KOPT-K1 (cell line): Measurements from ENCODE around the gene NHLH1.

ENCODE experiments used
- H3K27ac ChIP-seq: fragments of 200-600 bp; sonication (generic); 2 replicates; pipeline ENCODE4 v1.5.1; 2016; ENCODE audit warnings: antibody characterized with exemption, mild to moderate bottlenecking, low read depth, low read length; ENCODE audit not compliant: poor library complexity, severe bottlenecking
- H3K36me3 ChIP-seq: fragments of 200-600 bp; sonication (generic); 2 replicates; pipeline ENCODE4 v1.5.1; 2017; ENCODE audit warnings: antibody characterized with exemption, mild to moderate bottlenecking, low read length, moderate library complexity; ENCODE audit not compliant: insufficient read depth
- H3K9me3 ChIP-seq: fragments of 200-600 bp; sonication (generic); 2 replicates; pipeline ENCODE4 v1.5.1; 2017; ENCODE audit warnings: antibody characterized with exemption, low read length, mild to moderate bottlenecking; ENCODE audit not compliant: insufficient read depth, poor library complexity, severe bottlenecking

Gene NHLH1

DNA sequence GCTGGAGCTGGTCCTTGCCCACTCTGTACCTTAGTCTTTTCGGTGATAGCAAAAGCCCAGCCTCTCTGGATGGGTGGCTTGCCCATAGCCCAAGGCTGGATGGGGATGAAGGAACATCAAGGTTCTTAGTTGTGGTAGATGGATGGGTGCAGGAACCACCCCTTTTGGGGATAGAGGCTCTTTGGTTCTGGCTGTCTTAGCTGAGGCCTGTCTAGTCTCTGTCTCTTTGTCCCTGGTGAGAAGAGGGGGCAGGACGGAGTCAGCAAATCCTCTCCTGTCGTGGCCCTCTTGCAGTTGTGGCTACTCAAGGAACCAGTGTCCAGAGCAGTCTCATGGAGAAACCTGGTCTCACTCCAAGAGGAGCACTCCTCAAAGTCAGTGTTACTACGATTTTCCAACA, 42.0 kb downstream of the NHLH1 start:
- H3K36me3 ChIP-seq: no peaks in the 10 kb centered on the region
- H3K9me3 ChIP-seq: no peaks in the 10 kb centered on the region
- H3K27ac ChIP-seq: no peak overlapping the region

DNA sequence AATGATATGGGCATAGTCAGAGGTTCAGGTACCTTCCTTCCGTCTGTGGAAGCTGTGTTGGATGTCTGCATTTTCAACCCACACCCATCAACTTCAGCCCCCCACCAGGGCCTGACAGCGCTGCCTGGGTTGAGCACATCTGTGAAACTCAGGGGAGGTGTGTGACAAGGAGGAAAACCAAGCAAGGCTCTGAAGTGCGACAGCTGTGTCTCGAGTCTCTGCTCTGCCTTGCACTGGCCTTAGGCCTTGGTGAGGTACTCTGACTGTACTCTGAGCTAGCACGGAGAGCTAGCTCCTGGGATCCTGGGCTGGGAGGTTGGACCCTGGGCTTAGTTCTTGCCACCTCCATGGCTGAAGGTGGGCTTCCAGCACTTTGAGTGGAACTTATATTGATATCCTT, 42.6 kb downstream of the NHLH1 start:
- H3K36me3 ChIP-seq: no peaks in the 10 kb centered on the region
- H3K27ac ChIP-seq: no peak overlapping the region
- no peaks in the 10 kb centered on the region for H3K9me3 ChIP-seq

- no peak overlapping the region for H3K27ac ChIP-seq
- H3K9me3 ChIP-seq: no peaks in the 10 kb centered on the region
- H3K36me3 ChIP-seq: no peaks in the 10 kb centered on the region
These were observed 43.6 kb downstream of the NHLH1 start for GRCh38 chr1:160410406-160411005.

GRCh38 chr1:160411271-160412027, 44.6 kb downstream of the NHLH1 start:
- no peaks in the 10 kb centered on the region for H3K9me3 ChIP-seq
- H3K36me3 ChIP-seq: no peaks in the 10 kb centered on the region
- H3K27ac ChIP-seq: no peak overlapping the region

DNA sequence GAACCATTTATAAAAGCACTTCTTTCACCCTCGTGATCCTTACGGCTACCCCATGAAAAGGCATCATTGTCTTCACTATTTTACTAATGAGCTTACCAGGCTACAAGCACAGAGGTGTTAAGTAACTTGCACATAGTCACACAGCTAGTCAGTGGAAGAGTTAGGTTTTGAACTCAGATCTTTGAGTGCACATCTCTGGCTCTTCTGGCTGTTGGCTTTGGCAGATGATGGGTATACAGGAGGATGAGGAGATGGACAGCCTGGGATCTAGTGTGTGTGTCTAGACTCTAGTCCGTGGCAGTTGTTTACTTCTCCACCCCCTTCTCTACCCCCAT, 45.1 kb downstream of the NHLH1 start:
- Histone ChIP-seq H3K36me3 (no peaks in the 10 kb centered on the region), H3K9me3 (no peaks in the 10 kb centered on the region), H3K27ac (no peak overlapping the region)

- H3K27ac ChIP-seq: no peak overlapping the region
- H3K36me3 ChIP-seq: no peaks in the 10 kb centered on the region
- H3K9me3 ChIP-seq: no peaks in the 10 kb centered on the region
These were observed 46.8 kb downstream of the NHLH1 start for GRCh38 chr1:160413716-160414115.

GRCh38 chr1:160414881-160415280, 48.0 kb downstream of the NHLH1 start:
- no peaks in the 10 kb centered on the region for H3K9me3 ChIP-seq
- H3K36me3 ChIP-seq: no peaks in the 10 kb centered on the region
- no peak overlapping the region for H3K27ac ChIP-seq

DNA sequence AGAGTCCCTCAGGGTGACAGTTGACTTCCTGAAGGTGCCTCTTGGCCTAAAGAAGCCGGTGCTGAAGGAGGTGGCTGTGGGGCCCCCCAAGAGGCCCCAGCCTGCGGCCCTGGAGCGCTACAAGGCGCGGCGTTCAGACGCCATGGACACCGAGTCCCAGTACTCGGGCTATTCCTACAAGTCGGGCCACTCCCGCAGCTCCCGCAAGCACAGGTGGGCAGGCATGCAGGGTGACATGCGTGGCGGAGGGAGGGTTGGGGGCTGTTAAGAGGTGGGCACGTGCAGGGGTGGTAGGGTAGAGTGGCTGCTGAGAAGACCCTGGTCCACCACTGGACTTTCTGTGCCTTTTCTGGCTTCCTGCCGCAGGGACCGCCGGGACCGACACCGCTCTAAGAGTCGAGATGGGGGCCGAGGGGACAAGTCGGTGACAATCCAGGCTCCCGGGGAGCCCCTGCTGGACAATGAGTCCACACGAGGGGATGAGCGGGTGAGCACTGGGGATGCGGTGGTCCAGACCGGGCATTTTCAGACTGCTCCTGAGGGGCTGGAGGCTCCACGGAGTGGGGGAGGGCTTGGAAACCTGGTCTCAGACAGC, 48.9 kb downstream of the NHLH1 start:
- Histone ChIP-seq H3K36me3 (no peaks in the 10 kb centered on the region), H3K27ac (no peak overlapping the region), H3K9me3 (no peaks in the 10 kb centered on the region)

DNA sequence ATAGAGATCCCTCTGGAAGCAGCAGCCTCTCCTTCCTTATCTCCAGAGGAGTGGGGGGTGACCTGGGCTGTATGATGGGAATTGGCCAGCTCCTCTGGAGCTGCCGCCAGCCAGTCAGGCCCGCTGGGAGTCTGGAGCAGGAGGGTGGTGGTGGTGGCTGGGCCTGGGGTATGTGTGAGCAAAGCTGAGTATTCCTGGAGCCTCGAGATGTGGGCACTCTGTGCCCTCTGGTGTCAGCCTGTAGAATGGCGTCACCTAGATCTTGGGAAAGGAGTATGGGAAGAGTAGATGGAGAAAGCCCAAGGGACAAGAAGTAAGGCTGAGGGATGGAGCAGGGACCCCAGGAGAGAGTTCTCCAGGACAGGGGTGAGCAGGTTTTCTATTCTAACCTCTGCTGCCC, 49.5 kb downstream of the NHLH1 start:
- Histone ChIP-seq H3K9me3 (no peaks in the 10 kb centered on the region), H3K36me3 (no peaks in the 10 kb centered on the region), H3K27ac (no peak overlapping the region)

GRCh38 chr1:160418483-160418882, 51.6 kb downstream of the NHLH1 start:
- Histone ChIP-seq H3K9me3 (no peaks in the 10 kb centered on the region), H3K27ac (no peak overlapping the region), H3K36me3 (no peaks in the 10 kb centered on the region)

DNA sequence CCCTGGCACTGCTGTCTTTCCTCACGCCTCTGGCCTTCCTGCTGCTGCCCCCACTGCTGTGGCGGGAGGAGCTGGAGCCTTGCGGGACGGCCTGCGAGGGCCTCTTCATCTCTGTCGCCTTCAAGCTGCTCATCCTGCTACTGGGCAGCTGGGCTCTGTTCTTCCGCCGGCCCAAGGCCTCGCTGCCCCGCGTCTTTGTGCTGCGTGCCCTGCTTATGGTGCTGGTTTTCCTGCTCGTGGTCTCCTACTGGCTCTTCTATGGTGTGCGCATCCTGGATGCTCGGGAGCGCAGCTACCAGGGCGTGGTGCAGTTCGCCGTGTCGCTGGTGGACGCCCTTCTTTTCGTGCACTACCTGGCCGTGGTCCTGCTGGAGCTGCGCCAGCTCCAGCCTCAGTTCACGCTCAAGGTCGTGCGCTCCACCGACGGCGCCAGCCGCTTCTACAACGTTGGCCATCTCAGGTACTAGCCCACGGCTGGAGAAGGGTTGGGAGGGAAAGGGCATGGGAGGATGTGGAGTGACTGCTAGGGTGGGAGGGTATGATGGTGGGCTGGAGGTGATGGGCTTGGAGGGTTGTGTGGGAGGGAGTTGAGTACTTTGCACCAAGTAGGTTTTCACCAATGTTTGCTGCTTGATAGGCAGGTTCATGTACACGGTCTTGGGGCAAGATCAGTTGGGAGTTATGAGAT, 52.4 kb downstream of the NHLH1 start:
- no peak overlapping the region for H3K27ac ChIP-seq
- H3K9me3 ChIP-seq: no peaks in the 10 kb centered on the region
- no peaks in the 10 kb centered on the region for H3K36me3 ChIP-seq

GRCh38 chr1:160419838-160420169, 52.9 kb downstream of the NHLH1 start:
- Histone ChIP-seq H3K27ac (no peak overlapping the region), H3K36me3 (no peaks in the 10 kb centered on the region)

GRCh38 chr1:160420881-160421842, 54.3 kb downstream of the NHLH1 start:
- H3K9me3 ChIP-seq: no peaks in the 10 kb centered on the region
- H3K27ac ChIP-seq: no peak overlapping the region
- no peaks in the 10 kb centered on the region for H3K36me3 ChIP-seq

More at GRCh38 chr1:160419838-160420169, 52.9 kb downstream of the NHLH1 start:
- no peaks in the 10 kb centered on the region for H3K9me3 ChIP-seq

DNA sequence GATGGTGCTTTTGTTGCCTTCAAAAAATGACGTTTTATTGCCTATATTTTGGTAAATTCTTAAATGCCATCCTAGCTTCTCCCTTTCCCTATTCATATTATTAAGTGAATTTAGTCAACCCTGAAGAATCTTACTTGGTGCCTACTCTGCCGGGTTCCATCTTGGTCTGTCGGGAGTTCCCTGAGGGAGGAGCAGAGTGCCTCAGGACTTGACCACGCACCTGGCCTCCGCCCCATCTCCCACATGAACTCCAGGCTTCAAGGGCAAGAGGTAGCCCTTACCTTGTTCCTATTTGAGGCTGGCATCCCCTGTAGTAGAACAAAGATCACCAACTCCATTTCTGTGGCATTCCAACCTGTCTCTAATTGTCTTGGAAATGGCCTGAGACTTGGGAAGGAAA, 55.0 kb downstream of the NHLH1 start:
- Histone ChIP-seq H3K36me3 (no peaks in the 10 kb centered on the region), H3K27ac (no peak overlapping the region)

More for the DNA sequence above, 55.0 kb downstream of the NHLH1 start:
- no peaks in the 10 kb centered on the region for H3K9me3 ChIP-seq
